ENCODE data around the gene GLRA1. TPM values are rescaled to one million over a fixed set of nuclear protein-coding genes. Genes with fewer than 3 reads are reported as not detected.
"Not testable (repeated sequence)": the region's sequence is repeated elsewhere in the genome, so short reads cannot be mapped to it uniquely, and the experiment has no call there.

Gene GLRA1
- polyA plus RNA-seq, 3 donors: not detected

- not testable (repeated sequence) for DNase-seq (ENCODE audit: extremely low read depth in 1 of 11, low read depth in 9 of 11, low spot score in 4 of 11)
Measured at GRCh38 chr5:151893485-151893884, 31.2 kb downstream of the GLRA1 start.

GRCh38 chr5:151892393-151892792 lies 32.3 kb downstream of the GLRA1 start:
- DNase-seq (ENCODE audit: extremely low read depth in 1 of 11, low read depth in 9 of 11, low spot score in 4 of 11): no peak

DNA sequence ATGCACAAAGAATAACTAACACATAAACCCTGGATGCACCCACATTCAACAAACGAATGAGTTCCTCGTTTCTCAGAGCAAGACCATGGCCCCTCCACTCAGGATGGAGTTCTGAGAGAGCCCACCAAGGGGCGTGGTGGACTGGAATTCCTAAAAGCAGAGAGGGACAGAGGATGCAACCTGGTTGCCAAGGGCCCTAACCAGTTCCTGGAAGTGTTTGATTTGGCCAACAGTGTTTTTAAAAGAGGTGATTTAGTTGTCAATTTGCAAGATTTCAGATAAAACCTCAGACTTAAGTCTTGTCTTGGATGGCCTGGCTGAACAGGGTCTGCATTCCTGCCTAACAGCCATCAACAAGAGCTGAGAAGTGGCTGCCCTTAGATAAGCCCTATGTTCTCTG lies 34.4 kb downstream of the GLRA1 start:
- DNase-seq (ENCODE audit: extremely low read depth in 1 of 11, low read depth in 9 of 11, low spot score in 4 of 11): no peak

- DNase-seq (ENCODE audit: extremely low read depth in 1 of 11, low read depth in 9 of 11, low spot score in 4 of 11): no peak
Measured at GRCh38 chr5:151889614-151890013, 35.0 kb downstream of the GLRA1 start.

DNA sequence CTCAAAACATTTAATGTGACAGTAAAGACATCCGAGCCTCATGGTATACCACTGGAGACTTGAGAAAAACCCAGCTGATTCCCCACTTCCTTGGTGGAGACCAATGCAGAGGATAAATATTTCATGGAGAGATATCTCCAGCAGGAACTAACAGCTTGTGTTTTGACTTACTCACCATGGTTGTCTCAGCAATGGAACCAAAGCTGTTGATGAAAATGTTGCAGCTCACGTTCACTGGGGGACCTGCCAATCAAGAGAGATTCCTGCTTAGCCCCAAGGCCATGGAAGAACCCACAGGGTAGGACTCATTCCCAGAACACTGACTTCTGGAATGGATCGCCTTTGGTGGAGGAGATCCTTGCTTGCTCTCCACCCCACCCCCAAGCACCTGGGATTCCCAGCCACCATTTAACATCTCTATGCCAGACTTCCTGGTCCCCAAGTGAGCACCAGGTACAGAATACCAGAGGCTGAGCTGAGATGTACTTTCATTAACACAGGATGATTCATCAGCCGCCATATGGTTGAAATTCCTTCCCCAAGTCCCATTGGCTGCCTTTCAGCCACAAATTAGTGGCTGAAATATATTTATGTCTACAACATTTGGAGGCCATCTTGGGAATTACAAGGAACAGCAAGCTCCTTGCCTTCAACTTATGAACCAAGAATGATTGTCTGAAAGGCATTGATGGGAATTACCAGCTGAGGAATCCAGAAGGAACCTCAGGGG lies 37.9 kb downstream of the GLRA1 start:
- no peak for DNase-seq (ENCODE audit: extremely low read depth in 1 of 11, low read depth in 9 of 11, low spot score in 4 of 11)

DNA sequence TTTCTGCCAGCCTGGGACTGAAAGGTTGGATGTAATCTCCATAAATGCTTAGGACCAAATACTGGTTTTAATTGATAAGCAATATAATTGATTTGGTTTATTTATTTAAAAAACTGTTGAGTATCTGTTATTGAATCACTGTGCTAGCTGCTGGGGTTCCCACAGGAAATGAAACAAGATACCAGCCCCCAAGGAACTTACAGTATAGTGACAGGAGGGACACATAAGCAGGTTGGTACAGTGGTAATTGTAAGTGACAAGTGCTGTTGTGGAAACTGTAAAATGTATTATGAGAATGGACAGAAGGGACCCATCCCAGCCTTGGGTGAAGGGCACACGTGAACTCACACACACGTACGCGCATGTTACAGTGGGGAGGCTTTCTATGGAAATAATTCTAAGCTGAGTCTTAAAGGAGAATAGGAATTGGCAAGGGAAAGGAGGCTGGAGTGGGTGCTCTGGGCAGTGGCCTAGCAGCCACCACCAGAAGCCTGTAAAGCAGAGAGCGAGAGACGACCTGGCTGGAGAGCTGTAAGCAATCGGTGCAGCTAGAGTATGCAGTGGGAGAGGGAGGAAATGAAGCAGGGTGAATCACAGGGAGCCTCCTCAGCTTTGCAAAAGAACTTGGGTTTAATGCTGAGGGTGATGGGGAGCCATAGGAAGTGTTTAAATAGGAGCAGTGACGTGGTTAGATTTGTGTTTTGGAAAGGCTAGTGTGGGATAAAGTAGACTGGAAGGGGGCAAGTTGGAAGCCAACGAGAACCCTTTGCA lies 39.3 kb downstream of the GLRA1 start:
- no peak for DNase-seq (ENCODE audit: extremely low read depth in 1 of 11, low read depth in 9 of 11, low spot score in 4 of 11)

GRCh38 chr5:151881621-151882225 lies 42.9 kb downstream of the GLRA1 start:
- DNase-seq (ENCODE audit: extremely low read depth in 1 of 11, low read depth in 9 of 11, low spot score in 4 of 11): no peak

GRCh38 chr5:151880324-151880723 lies 44.3 kb downstream of the GLRA1 start:
- DNase-seq (ENCODE audit: extremely low read depth in 1 of 11, low read depth in 9 of 11, low spot score in 4 of 11): no peak

DNA sequence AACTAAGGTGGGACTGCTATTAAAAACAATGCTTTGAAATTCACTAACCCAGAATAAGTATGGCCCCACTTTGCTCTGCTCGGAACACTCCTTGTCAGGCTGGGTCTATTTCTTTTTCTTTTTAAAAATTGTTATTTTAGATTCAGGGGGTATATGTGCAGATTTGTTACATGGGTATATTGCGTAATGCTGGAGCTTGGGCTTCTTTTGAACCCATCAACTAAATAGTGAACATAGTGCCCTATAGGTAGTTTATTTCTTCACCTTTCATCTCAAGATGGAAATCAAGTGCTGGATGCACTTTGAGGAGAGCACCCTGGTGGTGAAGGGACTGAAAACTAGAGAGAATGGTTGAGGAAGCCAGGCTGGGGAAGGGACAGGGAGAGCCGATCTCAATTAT lies 51.0 kb downstream of the GLRA1 start:
- DNase-seq (ENCODE audit: extremely low read depth in 1 of 11, low read depth in 9 of 11, low spot score in 4 of 11): no peak

GRCh38 chr5:151872701-151873100 lies 52.0 kb downstream of the GLRA1 start:
- DNase-seq (ENCODE audit: extremely low read depth in 1 of 11, low read depth in 9 of 11, low spot score in 4 of 11): no peak

- no peak for DNase-seq (ENCODE audit: extremely low read depth in 1 of 11, low read depth in 9 of 11, low spot score in 4 of 11)
Measured at GRCh38 chr5:151870820-151871219, 53.8 kb downstream of the GLRA1 start.

- no peak for DNase-seq (ENCODE audit: extremely low read depth in 1 of 11, low read depth in 9 of 11, low spot score in 4 of 11)
Measured at GRCh38 chr5:151870271-151870670, 54.4 kb downstream of the GLRA1 start.

DNA sequence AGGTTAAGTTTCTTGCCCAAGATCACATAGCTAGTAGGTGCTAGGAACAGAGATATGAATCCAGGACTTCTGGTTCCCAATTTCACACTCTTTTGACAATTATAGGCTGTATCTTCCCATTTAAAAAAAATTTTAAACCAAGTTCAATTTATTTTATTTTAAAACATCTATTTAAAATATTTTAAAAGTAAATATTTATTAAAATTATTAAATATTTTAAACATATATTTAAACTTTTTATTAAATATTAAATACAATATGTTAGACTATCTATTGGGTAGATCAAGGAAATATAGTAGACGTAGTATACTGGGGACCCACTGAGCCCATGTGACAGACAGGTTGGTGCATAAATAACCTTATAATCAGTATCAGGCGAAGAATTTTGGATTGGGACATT lies 54.8 kb downstream of the GLRA1 start:
- no peak for DNase-seq (ENCODE audit: extremely low read depth in 1 of 11, low read depth in 9 of 11, low spot score in 4 of 11)

- no peak for DNase-seq (ENCODE audit: extremely low read depth in 1 of 11, low read depth in 9 of 11, low spot score in 4 of 11)
Measured at GRCh38 chr5:151868451-151868850, 56.2 kb downstream of the GLRA1 start.

GRCh38 chr5:151864061-151864748 lies 60.4 kb downstream of the GLRA1 start:
- DNase-seq (ENCODE audit: extremely low read depth in 1 of 11, low read depth in 9 of 11, low spot score in 4 of 11): no peak

GRCh38 chr5:151863566-151863965 lies 61.1 kb downstream of the GLRA1 start:
- DNase-seq (ENCODE audit: extremely low read depth in 1 of 11, low read depth in 9 of 11, low spot score in 4 of 11): no peak

- DNase-seq (ENCODE audit: extremely low read depth in 1 of 11, low read depth in 9 of 11, low spot score in 4 of 11): no peak
Measured at GRCh38 chr5:151862811-151863472, 61.7 kb downstream of the GLRA1 start.

- not testable (repeated sequence) for DNase-seq (ENCODE audit: extremely low read depth in 1 of 11, low read depth in 9 of 11, low spot score in 4 of 11)
Measured at GRCh38 chr5:151860867-151861266, 63.8 kb downstream of the GLRA1 start.

DNA sequence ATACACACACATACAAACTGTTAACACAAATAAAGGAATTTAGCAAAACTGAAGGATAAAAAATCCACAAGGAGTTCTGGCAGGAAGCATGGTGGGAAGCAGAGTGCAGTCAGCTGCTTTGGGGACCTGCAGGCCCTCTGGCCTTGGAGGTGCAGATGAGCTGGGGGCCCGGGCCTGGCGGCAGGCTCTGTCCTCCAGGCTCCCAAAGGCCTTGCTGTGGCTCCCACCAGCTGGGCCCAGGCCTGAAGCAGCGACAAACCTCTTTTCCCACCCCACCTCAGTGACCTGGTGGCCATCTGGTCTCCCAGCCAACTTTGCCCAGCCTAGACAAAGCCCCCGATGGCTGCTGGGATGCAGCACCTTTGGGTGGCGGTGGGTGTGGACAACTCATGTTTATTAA lies 67.8 kb downstream of the GLRA1 start:
- no peak for DNase-seq (ENCODE audit: extremely low read depth in 1 of 11, low read depth in 9 of 11, low spot score in 4 of 11)
